T follicular helper cell (primary cell): ENCODE measurements around the gene MVB12A.

Experiments
- DNase-seq: peaks from one replicate; pipeline ENCODE4 v3.0.0-alpha.2; 2020; ENCODE audit warnings: low read depth

The MVB12A gene

DNA sequence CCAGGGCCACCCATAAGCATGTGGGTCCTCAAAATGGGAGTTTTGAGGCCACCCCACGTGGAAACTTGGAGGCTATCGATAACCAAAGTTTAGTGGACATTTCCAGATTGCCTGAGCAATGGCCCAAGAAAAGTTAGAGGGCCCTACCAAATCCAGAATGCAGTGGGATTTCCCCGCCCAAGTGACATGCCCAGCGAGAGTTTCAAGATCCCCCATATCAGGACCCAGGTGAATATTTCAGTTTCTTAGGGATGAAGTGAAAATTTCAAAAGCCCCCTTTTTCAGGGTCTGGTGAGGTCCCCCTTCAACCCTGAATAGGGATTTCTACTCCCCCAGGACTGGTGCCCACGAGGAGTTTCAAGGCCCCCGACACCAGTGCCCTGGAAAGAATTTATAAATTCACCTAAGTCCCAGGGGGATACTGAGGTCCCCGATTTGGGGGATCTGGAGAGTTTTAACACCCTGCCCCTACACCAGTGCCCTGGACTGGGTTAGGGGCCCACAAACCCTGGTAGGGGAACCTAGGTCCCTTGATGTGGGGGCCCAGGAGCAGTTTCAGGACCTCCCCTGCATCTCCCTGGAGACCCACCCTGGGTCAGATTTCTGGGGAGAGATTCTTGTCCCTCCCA, 15.1 kb upstream of the MVB12A start:
- no peak for DNase-seq

DNA sequence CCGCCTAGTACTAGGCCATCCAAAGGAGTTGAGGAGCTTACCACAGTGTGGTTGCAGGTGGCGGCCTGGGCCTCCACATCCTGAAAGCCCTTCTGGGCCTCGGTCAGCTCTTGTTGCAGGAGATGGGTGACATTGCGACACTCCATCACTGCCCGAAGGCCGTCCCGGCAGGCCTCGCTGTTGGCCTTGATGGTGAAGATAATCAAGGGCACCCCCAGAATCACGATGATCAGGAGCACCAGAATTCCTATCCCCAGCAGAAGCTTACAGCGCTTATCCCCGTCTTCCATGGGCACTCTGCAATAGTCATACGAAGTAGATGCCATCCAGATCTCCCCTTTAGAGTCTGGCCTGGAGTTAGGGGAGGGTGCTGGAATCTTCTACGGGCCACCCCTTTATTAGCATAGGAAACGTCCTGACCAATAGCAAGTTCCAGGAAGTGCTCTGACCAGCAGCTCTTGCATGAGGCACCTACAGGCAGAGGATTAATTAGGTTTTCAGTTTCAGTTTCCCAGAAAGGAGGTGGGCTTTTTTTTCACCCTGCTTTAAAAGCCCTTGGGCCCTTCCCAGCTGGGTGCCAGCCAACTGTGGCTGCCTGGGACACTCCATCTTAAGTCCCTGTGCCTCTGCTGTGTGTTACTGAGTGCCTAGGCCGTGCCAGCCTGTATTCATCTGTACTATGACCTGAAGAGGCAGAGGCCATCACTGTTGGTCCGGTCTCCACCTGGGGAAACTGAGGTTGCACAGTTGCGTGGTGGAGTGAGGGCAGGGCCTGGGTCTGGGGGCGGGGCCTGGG, 14.4 kb upstream of the MVB12A start, which contains the start of gene BST2:
TSS of gene BST2 (minus strand) at position 381 of the 796 bp plus-strand sequence. CDS start at position 326, 55 bp downstream.
- peak; percentile 33 for DNase-seq

DNA sequence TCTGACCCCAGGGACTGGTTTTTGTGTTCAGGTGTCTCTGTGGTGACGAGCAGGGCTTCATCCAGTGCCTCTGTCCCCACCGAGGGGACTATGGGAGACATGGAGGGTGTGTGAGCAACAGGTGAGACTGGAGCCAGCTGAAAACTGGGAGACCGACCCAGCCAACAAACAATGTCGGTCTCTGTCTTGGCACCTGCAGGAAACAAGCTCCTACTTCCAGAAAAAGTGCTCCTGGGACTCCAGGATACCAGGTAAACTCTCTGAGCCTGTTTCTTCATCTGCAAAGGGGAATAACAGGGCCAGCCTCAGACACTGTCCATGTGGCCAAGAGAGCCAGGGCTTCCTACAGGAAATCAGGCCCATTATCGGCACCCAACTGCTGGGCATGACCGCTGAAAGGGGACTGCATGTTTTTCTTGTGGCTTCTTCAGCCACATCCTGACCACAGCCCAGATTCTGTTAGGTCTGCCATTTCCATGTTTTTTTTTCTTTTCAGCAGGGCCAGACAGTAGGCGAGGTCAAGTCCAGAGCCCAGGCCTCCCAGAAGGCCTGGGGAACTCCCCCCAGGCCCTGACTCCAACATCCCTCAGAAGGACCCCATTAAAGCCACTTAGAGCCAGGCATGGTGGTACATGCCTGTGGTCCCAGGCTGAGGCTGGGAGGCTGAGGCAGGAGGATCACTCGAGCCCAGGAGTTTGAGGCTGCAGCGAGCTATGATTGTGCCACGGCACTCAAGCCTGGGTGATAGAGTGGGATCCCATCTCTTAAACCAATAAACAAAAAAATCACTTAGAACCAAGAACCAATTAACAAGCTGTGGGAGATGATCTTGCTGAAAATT, 13.6 kb upstream of the MVB12A start:
- DNase-seq: no peak

DNA sequence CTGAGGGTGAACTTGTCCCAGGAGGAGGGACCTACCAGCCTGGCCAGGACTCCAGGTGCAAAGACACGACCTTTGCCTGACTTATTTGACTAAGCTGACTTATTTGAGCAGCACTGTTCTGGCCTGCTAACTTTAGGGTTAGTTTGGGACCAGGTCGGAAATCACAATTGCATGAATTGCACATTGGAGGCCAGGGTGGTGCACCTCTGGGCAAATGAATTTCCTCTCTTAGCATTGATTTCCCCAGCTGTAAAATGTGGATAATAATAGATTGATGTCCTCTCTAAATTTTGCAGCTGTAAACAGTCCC, 13.0 kb upstream of the MVB12A start:
- DNase-seq: no peak

DNA sequence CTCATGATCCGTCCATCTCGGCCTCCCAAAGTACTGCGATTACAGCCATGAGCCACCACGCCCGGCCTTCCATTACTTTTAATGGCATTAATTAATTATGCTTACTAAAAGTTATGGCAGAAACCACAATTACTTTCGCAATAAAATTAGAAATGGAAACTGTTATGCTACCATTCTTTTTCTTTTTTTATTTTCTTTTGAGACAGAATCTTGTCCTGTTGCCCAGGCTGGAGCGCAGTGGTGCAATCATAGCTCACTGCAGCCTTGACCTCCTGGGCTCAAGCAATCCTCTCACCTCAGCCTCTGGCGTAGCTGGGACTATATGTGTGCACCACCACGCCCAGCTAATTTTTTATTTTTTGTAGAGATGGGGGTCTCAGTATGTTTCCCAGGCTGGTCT, 9.9 kb upstream of the MVB12A start:
- DNase-seq: no peak

DNA sequence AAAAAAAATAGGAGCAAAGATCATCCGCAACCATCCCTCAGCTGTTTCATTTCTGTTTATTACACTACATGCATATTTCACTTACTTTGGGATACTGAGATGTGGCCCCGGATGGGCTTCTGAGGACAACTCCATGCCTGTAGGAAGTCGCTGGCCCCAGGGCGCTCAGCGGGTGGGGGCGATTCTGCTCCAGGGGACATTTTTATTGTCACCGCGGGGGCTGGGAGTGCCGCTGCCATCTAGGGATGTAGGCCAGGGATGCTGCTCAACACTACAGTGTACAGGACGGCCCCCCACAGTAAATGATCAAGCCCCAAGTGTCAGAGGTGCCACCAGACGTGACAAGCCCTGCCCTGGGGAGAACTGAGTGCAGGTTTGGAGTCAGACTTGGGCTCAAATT, 8.0 kb upstream of the MVB12A start:
- no peak for DNase-seq

DNA sequence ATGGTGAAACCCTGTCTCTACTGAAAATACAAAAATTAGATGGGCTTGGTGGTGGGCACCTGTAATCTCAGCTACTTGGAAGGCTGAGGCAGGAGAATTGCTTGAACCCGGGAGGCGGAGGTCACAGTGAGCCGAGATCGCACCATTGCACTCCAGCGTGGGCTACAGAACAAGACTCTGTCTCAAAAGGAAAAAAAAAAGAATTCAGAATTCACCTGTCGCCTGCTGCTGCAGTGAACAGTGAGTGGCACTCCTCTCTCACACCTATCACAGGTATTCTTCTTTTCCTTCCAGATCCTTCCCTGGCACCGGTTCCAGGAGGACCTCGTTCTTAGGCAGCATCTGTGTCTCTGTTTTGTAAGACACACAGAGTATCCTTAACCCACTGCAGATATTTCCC, 5.8 kb upstream of the MVB12A start:
- DNase-seq: no peak

DNA sequence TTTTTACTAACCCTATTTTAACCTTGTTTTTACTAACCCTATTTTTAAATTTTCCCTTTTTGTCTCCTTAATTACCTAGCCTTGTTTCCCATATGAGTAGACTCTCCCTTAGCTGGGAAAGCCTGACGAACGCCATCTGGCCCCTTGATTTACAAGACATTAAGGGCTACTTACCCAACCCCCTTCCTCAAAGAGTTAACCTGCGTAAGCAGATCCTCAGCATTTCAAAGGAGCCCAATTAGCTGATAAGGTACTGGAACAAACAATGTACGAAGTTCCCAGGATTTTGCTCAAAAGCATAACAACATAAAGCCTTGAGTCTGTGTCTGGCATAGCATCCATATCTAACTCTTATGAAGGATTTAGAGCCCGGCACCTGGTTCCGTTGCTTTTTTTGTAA, 4.7 kb upstream of the MVB12A start:
- no peak for DNase-seq

DNA sequence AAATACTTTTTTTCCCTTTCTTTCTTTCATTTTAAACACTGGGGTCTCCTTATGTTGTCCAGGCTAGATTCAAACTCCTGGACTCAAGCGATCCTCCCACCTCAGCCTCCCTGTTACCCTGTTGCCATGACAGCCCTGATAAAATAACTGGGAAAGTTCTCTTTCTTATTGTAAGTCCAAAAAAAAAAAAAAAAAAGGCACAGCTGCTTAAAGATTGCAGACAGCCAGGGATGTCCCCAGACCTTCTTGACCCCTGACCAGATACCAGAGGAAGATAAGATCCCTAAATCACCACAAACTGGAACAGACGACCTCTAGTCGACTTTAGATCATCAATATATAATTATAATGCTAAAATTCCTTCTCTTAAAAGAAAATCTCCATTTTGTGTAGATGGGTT, 1.1 kb upstream of the MVB12A start:
- no peak for DNase-seq

DNA sequence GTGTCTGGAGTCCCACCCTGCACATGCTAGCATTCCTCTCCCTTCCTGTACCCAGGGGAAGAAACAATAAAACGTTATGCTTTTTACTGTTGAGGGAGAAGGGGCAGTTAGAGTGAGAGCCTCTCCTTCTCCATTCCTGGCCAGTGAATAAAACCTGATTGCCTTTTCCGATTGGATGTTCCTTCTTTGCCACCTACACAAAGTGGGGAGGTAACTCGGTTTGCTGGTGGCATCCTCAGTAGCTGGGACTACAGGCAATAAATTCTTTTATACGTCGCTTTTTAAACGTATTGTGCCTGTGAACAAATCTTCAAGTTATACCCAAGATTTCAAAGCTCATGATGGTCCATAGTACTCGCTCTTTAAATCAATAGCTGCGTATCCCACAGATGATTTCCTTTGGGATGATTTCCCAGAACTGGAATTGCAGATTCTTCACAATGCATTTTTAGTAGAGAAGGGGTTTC, 660 bp upstream of the MVB12A start:
- no peak for DNase-seq

DNA sequence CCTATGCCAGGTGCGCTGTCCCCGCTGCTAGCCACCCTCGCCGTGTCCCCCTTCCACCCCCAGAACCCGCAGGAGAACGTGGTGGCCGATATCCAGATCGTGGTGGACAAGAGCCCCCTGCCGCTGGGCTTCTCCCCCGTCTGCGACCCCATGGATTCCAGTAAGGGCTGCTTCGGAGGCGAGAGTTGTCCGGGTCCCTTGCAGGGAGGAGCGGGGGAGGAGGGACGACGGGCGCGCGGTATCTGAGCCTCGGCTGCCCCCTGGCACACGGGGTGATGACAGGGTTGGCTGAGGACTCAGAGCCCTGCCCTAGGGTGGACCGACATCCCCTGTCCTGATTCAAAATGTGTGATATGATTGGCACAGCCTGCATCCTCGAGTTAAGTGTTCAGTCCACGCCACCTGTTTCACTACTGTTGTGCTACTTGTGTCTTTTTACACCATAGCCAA, 653 bp downstream of the MVB12A start:
- DNase-seq: no peak

DNA sequence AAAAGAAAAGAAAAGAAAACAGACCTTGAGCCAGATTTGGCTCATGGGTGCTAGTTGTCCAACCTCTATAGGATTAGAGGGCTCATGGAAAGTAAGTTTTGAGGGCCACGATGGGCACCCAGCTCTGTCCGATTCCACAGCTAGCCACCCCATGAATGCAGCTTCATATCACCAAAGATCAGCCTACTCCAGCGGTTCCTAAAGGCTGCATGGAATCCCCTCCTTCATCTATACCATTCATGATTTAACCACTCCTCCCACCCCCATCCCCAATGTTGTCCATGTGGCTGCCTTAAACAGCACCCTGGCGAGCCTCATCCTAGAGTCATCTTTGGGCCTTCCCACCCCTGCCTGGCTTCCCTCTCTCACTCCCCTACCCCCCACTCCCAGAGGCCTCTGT, 2.1 kb downstream of the MVB12A start:
- no peak for DNase-seq

DNA sequence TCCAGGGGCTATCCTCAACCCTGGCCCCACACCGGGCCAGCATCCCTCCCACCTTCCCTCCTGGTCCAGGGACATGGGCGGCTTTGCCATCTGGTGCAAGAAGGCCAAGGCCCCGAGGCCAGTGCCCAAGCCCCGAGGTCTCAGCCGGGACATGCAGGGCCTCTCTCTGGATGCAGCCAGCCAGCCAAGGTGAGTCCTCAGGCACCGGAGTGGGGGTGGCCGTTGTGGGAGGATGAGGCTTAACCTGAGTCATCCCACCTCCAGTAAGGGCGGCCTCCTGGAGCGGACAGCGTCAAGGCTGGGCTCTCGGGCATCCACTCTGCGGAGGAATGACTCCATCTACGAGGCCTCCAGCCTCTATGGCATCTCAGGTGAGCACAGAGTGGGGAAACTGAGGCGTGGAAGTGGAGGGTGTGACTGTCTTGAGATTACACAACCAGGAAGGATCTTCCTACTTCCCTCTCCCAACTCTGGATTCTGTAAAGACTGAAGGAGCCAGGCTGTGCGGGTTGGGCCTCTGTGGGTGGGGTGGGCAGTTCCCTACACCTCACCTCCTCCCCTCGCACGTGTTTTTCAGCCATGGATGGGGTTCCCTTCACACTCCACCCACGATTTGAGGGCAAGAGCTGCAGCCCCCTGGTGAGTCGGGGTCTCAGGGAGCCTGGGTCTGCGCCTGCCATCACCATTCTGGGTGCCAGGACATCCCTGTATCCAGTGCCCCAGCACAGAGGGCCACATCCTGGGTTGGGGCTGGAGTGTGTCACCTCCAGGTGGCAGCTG, 3.8 kb downstream of the MVB12A start:
- no peak for DNase-seq

DNA sequence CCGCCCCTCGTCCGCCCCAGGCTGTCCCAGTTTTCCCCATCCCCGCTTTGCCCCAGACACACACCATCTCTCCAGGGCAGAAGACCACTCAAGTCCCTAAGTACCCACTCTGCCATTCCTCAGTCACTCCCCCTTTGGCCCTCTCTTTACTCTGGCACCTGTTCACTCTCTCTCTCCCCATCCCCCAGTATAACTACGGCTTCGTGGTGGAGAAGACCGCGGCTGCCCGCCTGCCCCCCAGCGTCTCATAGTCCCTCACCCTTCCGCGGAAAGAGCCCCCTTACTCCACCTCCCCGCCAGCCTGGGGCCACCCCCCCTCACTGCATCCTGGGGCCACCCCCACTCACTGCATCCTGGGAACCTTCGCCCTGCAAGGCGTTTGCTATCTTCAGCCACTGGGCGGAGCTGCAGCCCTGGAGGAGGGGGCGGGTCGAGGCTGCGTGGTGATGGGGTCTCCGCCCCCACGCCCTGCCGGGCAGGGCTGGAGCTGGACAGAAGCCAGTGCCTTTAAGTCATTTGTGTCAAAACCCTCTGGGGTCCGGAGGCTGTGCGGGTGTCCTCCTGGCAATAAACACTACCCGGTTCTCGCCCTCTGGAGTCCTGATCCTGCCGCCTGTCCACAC, 5.0 kb downstream of the MVB12A start:
- DNase-seq: no peak

DNA sequence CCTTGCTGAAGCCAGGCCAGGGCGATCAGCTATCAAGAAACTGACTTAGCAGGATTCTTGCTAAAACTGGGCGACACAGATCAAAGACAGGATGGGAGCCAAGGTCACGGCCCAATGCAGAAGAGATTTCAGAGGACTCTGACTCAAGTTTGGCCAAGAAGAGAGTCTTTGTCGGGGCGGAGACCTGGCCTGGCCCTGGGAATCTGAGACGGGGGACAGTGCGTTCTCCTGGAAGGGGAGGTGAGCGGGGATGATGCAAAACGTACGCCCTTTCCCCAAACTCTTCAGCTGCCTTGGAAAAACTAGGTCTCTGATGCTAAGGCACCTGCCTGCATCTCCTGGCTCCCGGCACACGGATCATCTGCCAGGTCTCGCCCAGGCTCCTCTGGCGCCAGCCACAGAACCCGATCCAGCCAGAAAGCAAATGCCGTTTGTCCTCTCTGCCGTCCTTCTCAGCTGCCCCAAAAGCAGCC, 9.8 kb downstream of the MVB12A start:
- DNase-seq: no peak

DNA sequence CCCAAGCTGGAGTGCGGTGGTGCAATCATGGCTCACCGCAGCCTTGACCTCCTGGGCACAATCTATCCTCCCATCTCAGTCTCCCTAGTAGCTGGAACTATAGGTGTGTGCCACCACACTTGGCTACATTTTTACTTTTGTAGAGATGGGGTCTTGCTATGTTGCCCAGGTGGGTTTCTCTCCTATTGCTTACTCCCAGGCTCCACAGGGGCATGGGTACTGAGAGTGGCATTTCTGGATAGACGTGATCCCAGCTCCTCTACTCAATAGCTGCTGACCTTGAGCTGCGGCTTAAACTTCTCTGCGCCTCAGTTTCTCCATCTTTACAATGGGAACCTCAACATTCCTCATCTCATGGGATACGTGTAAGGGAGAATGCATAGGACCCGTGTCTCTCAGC, 11.6 kb downstream of the MVB12A start:
- no peak for DNase-seq

DNA sequence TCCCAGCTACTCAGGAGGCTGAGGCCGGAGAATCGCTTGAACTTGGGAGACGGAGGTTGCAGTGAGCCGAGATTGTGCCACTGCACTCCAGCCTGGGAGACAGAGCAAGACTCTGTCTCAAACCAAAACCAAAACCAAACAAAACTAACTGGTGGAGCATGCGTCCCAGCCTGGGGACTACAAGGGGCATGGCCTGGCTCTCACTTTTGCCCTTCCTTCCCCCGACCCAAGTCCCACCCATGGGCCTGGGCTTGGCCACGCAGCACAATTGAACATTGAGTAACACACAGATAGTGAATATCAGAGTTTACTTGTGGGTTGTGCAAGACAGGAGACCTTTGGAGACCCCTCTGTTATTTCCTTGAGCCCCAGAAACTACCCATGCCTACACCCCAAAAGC, 15.4 kb downstream of the MVB12A start:
- DNase-seq: no peak

DNA sequence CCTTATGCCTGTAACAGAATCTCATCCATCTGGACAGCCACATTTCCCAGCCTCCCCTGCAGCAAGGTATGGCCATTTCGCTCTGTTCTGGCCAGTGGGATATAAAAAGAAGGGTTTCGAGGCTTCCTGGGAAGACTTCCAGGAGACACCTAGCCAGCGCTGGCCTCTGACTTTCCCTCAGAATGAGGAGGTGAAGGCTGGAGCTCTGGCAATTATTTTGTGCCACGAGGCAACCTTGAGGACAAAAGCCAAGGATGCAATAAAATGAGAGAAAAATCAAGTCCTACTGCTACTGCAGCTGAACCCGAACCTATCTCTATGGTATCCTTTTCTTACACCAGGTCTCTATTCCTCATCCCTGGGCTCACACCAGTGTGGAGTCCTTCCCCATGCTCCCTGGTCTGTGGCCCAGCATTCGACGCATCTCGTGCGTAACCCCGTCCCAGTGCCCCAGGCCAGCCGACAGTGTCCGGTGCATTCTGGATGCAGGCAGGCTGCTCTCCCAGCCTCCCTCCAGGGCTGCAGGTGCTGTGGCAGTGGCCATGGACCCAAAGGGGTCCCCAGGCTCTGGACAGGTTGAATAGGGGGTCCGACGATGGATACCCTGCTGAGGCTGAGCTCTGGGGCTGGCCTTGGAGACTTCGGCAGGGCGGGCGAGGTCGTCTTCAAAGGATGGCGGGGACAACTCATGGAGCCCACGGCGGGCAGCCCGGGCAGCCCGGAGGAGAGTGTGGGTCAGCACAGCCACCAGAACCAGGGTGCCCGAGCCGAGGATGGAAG, 16.4 kb downstream of the MVB12A start:
- no peak for DNase-seq

DNA sequence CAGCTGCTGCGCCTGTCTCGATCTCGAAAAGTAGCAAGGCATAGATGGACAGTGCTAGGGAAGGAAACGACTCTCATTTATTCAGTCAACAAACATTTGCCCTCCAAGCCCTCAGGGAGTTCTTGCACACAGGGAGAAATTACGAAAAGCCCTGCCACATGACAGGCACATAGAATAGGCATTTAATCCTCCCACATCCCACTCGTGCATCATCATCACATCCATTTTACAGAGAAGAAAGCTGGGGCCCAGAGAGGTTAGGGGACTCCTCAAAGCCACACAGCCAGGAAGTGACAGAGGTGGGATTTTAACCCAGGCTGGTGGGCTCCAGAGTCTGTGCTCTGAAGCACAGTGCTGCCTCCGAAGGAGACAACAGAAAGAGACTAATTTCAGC, 17.0 kb downstream of the MVB12A start:
- no peak for DNase-seq

DNA sequence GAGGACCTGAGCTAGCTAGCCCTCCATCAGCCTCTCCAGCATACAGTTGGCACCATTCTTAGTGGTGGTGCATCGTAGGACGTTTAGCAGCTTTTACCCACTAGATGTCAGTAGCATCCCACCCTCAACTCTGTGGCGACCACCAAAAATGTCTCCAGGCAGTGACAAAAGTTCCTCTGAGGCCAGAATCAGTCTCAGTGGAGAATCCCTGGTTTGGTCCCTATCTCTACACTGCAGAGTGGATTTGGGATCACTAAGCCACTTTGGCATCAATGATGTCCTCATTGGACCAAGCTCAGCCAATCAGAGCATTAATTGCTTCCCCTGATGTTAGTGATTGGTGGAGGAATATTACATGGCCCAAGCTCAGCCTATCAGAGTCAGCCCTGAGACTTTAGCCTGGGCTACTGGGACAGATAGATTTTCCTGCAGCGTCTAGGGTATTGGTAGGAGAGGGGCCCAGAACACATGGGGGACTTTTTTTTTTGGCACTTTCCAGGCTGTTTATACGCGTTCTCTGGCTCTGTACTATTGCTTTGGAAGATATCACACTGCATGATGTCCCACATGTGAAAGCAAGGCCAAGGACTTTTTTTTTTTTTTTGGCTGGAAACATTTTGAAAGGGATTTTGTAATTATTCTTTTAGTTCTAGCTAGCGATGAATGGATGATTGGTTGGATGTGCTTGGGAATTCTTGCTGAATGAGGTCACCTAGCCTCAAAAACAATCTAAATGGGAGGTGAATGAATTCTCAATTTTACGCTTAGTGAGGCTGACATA, 21.6 kb downstream of the MVB12A start:
- DNase-seq: no peak
